GM21360 (cell line): ENCODE results near the gene ALG11.
"Not testable (repeated sequence)": the region's sequence is repeated elsewhere in the genome, so short reads cannot be mapped to it uniquely, and the experiment has no call there.

Experiments used
- ATAC-seq: cut with Tn5 transposase; IDR thresholded peaks from one replicate; pipeline ENCODE4 v1.9.1; 2021; ENCODE audit warnings: mild to moderate bottlenecking, moderate library complexity; ENCODE audit not compliant: unreplicated experiment

The ALG11 gene, protein sequence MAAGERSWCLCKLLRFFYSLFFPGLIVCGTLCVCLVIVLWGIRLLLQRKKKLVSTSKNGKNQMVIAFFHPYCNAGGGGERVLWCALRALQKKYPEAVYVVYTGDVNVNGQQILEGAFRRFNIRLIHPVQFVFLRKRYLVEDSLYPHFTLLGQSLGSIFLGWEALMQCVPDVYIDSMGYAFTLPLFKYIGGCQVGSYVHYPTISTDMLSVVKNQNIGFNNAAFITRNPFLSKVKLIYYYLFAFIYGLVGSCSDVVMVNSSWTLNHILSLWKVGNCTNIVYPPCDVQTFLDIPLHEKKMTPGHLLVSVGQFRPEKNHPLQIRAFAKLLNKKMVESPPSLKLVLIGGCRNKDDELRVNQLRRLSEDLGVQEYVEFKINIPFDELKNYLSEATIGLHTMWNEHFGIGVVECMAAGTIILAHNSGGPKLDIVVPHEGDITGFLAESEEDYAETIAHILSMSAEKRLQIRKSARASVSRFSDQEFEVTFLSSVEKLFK

DNA sequence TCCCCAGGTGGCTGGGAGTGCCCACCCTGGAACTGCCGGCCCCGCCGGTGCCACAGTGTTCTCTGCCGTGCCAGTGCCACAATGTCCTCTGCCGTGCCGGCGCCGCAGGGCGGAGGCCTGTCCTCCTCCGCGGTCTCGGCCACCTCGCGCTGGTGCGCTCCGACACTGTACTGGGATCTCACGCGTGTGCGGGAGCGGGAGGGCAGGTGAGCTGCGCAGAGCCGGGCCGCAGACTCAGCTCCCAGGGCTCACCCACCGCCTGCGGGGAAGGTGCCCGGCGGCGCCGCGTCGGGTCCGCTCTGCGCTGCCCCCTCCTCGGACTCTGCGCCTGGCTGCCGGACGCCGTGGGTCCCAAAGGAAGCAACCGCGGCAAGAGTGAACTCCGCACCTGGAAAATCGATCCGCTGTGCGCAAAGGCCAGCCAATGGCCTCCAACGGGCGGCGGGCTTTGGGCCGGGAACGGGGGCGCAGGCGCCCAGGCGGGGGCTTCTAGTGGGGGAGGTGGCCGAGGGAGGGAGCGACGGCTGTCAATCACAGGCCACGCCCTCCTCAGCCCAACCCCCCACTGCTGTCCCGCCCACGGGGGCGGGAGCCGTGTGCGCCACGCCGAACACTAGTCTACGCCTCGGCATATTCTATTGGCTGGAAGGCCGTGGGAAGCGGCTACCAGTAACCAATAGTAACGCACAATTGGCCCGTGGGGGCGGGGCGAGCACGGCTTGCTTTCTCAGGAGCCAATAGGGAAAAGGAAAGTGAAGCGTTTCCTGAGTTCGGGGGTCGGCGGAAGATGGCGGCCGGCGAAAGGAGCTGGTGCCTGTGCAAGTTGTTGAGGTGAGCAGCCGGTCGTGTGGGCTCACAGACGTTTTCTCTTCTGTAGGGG is at the start of gene ALG11:
ALG11 (plus strand) TSS at position 767 of the 880 bp plus-strand sequence; CDS start at position 788, 21 bp downstream.
- ATAC-seq, result peak; percentile 99

DNA sequence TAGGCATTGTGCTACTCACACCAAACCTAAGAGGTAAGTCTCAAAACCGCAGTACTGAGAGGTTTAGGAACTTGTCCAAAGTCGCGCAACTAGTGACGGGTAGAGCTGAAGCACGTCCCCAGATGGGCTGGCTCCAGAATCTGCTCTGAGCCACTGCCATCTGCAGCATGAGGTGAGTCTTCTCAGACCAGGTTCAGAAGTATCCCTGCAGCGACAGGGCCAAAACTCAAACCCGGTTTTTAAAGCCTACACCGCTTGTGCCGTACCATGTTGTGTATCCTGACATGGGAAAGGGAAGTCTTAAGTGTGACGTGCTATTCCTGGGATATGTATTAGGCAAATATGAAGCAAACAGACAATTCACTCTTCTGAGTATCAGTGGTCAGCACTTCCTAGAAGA is 46.0 kb upstream of the ALG11 start:
- ATAC-seq, result no peak

DNA sequence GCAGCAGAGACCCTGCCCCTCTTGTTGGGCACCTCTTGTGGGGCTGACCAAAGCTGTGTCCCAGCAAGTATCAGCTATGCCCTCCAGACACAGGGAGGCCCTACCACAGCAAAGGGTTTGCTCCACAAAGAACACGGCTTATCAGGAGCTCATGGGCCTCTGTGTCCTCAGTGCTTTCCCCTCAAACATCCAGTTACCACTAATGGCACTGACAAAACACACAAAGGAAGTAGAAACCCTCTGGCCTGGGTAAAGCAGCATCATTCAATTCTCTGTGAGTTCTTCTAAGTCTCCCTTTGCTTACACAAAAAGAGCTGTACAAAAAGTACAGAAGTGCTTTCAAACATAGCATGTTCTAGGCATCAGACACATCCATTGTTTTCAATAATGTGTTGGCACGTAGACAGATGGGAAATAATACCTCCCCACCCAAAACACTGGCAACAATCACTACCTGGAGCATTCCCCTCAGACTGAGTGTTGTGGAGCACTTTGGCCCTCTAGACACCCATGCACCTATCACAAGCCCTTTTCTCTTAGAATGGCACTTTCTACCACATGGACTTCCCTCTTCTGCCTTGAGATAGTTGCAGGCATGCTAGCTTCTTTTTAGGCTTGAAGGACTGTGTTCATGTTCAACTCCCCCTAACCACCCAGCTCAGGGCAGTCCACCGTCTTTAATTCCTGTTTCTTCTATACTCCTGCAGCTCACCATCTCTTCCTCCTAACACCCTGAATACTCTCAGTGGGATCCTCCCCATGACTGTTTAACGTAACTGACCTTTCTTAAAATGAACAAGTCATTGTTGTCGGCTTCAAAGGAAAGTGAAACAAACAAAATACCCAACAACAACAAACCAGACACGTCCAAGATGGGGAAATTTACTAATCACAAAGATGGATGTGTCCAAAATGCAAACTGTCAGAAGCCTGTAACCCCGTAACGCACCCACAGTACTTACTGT is 44.4 kb upstream of the ALG11 start:
- ATAC-seq, result no peak

DNA sequence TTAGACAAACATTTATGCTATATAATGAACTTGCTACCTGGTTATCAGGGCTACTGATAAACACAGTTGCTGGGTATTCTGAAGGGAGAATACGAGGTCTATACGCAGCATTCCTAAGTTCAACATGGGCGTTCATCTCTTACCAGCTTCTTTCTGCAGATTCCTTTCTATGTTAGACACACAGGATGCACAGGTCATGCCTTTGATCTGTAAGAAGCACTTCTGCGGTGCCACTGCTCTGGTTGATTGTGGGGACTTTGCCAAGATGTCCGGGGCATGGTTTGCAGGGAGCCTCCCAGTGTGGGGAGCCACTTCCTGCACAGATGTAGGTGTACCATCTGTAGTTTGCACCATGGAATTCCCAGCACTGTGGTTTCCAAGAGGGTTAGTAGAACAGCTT is 41.8 kb upstream of the ALG11 start:
- no peak for ATAC-seq

DNA sequence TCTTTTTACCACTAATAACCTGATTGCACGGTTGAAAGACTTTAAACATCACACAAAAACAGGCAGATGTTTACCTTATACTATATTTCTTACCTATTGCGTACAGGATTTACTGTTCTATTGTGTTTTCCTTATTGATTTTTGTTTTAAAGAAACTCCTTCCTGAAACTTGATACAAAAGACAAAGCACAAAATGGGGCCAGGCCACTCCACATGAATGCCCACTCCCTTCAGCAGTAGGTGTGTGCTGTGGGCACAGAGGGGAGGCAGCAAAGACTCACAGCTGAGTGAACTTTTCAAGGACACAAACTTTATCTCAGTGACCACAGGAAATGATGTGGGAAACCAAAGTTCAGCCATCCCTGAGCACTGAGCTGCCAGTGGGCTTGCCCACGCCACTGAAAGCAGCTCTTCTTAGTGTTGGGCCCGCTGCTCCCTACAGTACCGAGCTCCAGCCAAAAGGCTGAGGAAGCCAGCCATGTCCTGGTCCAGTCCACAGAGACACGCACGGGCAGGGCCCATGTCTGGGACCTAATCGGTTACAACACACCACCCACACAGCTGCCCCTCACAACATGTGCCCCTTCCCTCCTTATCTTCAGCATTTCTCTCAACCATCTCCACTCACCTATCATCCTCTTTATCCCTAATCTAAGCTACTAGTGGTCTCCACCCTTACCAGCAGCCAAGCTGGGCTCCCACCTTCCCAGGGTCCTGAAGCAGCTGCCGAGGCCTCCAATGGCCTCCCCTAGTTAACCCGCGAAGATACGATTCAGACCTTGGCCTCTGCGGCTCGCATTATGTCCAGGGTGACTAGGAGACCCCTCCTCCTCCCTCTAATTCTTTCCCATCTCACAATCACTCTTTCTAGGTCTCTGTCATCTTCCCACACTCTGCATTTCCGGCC is 40.4 kb upstream of the ALG11 start:
- no peak for ATAC-seq

DNA sequence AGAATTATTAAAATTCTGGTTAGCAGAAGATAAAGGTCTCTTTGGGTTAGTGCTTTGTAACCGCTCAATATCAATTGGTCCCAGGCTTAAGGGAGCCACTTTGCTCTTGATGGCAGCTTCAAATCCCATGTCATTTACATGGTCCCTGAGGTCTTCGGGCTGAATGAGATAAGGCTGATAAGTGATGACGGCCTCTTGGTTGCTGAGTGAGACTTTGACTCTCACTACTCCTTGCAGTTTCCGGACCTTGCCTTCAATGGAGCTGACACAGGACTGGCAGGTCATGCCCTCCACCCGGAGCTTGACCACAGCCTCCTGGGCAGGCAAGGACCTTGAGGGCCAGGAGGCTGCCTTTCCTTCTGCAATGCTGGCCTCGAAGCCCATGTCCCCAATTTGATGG is 37.7 kb upstream of the ALG11 start:
- no peak for ATAC-seq

DNA sequence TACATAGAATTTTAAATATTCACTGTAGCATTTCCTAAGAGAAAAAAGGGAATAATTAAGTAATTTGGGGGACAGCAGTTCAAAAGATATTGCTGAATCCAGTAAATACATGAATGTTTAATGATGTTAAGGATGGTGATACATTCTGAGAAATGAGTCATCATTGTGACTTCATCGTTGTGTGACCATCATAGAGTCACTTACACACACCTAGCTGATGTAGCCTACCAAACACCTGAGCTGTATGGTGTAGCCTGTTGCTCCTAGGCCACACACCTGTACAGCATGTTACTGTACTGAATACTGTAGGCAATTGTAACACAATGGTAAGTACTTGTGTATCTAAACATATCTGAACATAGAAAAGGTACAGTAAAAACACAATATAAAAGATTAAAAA is 35.8 kb upstream of the ALG11 start:
- no peak for ATAC-seq

DNA sequence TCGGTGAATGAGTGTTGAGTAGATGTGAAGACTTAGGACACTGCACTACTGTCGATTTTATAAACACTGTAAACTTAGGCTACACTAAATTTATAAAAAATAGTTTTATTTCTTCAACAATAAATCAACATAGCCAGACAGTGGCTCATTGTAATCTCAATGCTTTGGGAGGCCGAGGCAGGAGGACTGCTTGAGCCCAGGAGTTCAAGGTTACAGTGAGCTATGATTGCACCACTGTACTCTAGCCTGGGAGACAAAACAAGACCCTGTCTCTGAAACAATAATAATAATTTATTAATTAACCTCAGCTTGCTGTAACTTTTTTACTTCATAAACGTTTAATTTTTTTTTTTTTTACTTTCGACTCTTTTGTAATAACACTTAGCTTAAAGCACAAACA is 35.3 kb upstream of the ALG11 start:
- no peak for ATAC-seq

DNA sequence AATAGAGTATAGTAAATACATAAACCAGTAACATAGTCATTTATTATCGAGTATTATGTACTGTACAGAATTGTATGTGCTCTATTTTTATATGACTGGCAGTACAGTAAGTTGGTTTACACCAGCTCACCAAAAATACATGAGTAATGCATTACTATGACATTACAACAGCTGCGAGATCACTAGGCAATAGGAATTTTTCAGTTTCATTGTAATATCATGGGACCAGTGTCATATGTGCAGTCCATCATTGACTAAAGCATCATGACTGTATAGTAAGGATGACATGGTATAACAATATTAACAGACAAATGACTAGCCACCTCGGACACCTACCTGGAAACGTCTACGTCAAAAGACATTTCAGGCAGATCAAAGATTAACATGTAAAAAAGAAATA is 34.6 kb upstream of the ALG11 start:
- ATAC-seq, result no peak

DNA sequence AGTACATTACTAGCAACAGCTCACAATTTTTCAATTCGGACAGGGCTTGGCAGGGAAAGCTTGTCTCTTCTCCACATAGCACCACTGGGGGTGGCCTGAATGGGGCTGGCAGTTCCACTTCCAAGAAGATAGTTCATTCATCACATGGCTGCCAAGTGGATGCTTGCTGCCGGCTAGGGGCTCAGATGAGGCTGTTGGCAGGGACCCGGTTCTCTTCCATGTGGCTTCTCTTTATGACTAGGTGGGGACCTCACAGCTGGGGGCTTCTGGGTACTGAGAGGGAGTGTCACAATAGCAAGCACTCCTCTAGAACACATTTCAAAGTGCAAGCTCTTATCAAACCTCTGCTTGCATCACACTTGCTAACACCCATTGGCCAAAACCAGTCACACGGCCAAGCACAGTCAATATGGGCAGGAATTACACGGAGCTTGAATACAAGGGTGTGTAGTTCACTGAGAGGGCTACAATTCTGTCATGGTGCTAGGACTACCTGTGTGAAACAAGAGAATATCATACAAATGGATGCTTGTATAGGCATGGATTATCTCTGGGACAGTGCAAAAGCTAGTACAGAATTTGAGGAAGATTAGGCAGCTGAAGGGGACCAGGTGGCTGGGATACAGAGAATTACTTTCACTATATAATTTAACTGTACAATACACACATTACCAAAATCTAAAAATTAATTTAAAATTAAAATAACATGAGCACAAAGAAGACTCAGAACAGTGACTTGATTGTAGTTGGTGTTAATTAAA is 33.2 kb upstream of the ALG11 start:
- ATAC-seq, result no peak

DNA sequence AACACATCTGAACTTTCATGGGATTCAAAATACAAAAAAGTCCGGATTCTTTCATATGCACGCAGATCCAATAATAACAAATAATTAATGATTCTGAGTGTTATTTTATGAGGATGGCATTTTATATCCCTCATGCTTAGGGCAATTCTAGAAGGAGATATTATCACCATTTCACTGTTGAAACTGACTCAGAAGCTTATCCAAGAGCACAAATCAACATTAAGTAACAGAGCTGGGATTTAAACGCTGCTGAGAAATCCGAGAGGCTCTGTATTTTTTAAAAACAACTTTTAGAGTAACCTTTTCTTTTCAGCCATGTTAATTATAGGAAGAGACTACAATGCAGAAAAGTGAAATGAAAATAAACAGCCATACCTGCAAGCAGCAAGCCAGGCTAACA is 31.3 kb upstream of the ALG11 start:
- ATAC-seq, result no peak

DNA sequence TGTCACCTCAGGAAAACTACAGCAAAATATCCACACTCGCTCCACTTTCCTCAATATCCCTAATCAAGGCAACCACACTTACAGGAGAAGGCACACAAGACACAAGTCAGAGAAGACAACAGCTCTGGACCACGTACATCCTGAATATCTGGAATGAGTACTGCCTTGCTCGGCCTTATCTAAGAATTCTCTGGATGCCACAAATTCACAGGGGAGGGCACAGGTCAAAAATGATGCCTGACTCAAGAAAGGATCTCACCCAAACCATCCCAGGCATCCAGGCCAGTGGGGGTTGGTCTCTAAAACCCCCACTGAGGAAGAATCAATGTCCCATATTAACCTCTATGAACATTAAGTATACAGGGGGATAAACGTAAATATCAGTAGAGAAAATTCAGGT is 30.8 kb upstream of the ALG11 start:
- no peak for ATAC-seq

DNA sequence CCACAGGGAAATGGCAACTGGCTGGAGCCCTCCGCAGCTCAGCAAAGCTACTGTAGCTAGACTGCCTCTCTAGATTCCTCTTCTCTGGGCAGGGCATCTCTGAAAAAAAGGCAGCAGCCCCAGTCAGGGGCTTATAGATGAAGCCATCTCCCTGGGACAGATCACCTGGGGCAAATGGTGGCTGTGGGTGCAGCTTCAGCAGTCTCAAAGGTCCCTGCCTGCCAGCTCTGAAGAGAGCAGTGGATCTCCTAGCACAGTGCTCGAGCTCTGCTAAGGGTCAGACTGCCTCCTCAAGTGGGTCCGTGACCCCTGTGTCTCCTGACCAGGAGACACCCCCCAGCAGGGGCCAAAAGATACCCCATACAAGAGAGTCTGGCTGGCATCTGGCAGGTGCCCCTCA is 28.9 kb upstream of the ALG11 start:
- ATAC-seq, result not testable (repeated sequence)

DNA sequence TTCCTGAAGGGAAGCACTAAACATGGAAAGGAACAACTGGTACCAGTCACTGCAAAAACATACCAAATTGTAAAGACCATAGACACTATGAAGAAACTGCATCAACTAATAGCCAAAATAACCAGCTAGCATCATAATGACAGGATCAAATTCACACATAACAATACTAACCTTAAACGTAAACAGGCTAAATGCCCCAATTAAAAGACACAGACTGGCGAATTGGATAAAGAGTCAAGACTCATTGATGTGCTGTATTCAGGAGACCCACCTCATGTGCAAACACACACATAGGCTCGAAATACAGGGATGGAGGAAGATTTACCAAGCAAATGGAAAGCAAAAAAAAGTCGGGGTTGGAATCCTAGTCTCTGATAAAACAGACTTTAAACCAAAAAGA is 27.3 kb upstream of the ALG11 start:
- ATAC-seq, result not testable (repeated sequence)

DNA sequence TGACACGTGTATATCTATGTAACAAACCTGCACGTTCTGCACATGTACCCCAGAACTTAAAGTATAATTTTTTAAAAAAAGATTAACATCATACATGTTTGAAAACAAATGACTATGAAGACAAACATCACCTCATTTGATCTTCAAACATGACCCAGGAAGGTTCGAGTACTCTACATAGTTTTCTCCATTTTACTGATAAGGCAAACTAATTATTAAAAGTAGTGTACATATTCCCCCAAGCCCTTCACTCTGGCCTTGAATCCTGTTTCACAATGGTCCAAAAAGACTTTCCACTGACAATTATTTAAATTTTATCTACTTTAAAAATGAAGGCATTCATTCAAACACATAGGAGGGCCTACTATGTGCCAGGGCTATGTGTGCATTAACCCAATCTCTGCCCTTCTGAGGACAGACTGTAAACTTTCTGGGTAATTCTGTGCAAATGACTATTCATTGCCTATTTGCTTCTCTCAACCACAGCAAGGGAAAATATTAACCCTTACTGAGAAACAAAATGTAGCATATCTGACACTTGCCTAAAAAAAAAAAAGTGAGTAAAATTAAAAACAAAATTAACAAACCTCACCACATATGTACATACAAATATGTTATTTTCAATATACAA is 23.1 kb upstream of the ALG11 start:
- ATAC-seq, result no peak

DNA sequence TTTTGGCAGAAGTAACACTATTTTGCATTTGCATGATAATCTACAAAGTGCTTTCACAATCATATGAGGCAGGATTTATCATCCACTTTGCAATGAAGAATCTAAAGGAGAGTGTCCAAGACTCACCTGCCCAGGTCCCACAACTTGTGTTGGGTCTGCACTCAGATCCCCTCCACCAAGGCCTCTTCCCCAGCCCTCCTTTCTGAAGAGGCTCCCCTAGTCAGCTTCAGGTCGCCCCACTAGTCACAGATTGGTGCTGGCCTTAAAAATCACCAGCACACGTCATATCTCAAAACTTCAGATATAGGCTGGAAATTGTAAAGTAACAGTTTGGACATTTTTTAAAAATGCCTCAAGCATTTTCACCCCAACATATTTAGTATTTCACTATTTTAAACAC is 18.5 kb upstream of the ALG11 start:
- ATAC-seq, result no peak

DNA sequence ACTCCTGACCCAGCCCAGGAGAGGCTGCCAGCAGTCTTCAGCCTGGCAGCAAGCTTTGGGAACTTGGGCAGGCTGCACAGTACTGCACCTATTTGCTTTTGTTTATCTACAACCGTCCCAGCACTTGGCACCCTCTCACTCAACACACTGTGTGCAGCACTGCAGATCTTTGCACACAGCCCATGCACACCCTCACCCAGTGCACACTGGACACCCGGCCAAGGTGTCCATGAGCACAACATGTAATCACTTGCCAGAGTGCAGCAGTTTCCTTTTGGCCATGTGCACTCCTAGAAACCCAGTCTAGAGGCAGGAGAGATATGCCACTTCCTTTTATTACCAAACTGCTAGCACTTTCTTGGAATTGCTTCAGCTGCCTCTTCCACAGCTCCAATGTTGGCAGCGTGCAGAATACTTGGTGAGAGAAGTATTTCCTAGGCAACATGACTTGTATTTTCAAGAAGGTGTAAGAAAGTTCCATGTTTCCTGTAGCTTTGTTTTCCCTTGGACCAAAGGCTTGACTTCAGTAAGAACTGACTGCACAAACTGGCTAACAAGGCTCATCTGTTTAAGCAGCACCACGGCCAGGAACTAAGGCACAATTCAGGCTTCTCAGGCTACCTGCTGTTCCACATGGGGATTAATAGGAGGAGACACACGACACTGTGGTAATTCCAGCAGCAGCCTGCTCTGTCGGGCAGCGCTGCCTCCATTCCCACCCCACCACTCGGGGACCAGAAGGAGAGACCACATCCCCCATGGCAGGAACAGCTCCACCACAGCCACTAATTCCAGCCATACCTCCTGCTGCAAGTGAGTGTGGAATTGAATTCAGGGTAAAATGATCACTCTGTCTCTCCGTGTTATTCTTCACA is 16.3 kb upstream of the ALG11 start:
- no peak for ATAC-seq

DNA sequence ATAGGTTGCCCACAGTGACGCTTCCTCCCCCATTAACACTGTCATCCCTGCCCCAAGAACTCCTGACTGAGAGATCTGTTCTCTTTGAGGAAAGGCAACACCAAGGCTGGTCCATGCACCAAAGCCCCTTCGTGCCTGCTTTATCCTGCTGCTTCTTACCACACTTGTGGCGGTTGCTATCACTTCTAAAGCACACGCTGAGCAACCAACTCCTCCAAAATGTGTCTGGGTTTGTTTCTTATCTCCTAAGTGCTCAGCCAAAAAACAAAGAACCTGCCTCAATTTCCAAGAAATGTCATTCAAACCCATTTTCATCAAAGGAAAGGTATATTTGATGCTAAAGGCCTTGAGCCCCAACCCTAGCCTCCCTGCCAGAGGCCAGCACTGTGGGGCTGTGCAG is 15.6 kb upstream of the ALG11 start:
- ATAC-seq, result no peak
